DMS153 treated with DMSO at 0.1 percent for 48 hours (cell line): ENCODE measurements around the gene ESR2.

Experiments
- DNase-seq: peaks from one replicate; lab custom pipeline; 2025; ENCODE audit not compliant: unreplicated experiment; lab: John Stamatoyannopoulos, UW

The ESR2 gene

DNA sequence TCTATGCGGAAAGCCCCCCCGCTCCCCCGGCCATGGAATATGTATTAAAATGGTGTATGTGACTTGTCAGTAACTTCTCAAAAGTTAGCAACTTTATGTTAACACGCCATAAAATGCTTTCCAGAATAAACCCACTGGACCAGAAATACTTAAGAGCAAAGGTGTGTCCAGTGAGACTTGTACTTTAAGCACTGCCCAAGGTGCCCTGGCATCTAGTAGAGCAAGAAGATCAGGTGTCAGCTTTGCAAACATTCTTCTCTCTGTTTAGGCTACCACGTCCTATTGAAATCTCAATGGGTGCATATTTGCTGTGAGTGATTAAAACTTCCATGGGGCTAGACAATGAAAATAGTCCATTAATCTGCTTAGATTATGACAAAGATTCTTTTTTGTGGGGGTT, 201.2 kb downstream of the ESR2 start:
- DNase-seq = no peak

DNA sequence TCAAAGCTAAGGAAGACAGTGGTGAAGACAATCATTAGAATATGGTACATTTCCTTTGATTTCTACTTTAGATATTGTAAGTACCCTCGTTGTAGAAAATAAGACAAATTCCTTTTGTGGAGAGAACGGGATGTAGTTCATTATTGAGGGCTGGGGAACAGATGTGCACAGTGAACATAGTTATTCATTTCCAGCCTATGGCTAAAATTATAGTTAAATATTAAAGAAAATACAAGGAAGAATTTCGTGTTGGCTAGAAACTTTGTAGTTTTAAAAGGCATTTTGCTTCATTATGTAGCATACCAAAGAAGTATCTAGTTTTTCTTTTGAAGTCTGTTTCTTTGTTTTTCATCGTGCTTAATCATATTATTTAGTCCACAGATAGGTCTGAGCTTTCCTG, 201.8 kb downstream of the ESR2 start:
- DNase-seq = no peak

DNA sequence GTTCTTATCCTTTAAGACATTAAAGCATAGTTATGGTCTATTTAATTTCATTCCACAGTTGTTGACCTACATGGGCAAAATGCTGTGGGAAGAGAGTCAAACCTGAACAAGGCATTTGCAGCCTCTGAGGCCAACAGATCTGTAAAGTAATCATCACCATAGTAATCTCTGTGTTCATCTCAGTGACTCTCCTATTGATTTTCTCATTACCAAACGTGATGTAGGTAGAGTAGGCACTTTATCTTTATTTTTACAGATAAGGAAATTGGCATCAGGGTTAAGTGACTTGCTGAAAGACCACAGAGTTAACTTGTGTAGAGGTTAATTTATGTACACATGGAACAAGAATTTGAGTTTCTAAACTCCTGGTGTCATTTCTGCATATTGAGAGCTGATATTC, 203.0 kb downstream of the ESR2 start:
- DNase-seq = no peak

DNA sequence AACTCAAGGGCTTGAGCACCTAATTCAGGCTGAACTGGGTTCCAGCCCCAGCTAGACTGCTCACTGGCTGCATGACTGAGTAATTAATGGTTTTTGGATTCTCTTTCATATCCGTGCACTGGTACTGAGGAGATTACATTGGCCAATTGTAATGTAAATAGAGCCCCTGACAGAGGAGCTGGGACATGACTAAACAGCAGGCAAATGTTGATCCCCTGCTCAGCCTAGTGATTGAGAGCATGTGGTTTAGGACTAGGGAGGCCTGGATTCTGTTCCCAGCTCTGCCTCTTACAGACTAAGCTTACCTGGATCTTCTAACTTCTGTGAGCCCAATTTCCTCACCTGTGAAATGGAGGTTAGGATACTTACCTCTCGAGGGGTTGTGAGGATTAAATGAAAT, 204.3 kb downstream of the ESR2 start:
- DNase-seq = no peak

DNA sequence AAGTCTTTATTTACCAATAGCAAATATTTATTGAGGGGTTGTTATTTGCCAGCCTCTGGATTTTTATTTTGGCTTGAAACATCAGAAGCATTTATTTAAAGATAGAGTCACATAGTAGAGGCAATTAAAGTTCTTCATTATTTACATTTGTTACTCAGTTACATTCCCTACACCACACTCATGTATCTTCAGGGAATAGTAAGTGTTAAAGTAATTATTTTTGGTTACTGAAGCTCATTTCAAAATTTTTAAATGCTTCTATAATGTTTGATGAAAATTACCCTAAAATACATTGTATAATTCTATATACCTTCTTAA, 205.6 kb downstream of the ESR2 start:
- DNase-seq = no peak

DNA sequence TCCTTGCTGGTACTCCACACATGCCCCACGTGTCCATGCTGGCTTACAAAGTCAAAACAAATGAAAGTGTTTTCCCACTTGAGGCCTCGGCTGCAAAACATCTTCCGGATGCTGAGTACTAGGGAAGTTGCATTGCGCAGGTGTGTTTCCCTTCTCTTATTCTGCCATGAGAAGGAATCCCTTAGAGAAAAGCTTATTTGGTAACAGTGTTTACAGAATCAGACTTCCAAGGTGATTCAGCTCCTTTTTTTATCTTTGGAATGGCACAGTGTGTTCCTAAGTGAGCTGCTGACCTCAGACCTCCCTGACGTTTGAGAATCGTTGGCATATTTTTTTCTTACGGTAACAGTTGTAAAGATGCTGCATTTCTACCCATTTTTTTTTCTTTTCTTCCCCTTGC, 211.3 kb downstream of the ESR2 start:
- no peak for DNase-seq

DNA sequence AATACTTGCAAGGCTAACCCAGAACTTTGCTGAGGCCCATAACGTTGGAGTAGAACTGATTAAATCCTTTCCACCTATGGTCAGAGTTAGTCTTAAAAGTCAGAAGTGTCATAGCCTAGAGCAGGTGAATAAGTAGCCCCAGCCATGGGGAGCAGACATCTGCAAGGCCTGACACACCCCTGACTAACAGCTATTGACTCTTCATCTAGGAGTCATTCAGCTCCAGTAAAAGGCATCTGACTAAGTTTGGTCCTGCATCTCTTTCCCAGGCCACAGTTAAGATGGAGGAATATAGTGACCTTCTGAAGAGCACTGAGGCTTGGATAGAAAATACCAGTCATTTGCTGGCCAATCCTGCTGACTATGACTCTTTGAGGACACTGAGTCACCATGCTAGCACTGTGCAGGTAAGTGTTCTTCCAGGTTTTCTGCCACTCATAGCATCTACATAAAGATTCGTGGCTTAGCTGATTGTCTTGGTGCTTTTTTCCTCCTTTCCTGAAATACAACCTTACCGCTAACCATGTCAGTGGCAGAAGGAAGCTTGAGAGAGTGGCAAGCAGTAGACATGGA, 212.9 kb downstream of the ESR2 start:
- DNase-seq = no peak

DNA sequence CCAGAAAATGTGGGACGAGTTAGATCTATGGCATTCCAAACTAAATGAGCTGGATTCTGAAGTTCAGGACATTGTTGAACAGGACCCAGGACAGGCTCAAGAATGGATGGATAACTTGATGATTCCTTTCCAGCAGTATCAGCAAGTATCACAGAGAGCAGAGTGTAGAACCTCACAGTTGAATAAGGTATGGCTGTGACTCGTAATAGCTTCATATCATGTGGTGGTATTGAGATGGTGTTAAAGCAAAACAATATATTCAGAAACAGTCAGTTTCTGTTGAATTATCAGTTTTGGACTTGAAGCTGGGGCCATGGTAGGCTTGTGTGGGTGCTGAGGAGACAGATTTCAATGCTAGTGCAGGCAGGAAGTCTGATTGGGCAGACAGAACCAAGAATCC, 213.7 kb downstream of the ESR2 start:
- DNase-seq = no peak

DNA sequence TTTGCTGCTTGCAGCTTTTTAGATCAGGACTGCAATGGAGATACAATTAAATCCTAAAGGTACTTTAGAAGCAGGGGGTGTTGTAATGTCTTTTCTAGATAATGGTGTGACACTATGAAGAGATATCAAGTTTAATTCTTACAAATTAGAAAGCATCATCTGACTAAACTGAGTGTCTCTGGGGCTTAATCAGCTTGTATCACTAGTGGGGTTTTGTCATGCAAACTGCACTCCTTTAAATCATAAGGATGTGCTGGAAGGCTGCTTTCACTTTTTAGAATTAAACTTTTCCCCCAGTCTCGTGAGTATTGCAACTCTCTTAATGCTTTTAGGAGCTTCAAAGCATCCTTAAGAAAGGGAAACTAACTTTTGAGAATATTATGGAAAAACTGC, 218.6 kb downstream of the ESR2 start:
- DNase-seq = no peak

DNA sequence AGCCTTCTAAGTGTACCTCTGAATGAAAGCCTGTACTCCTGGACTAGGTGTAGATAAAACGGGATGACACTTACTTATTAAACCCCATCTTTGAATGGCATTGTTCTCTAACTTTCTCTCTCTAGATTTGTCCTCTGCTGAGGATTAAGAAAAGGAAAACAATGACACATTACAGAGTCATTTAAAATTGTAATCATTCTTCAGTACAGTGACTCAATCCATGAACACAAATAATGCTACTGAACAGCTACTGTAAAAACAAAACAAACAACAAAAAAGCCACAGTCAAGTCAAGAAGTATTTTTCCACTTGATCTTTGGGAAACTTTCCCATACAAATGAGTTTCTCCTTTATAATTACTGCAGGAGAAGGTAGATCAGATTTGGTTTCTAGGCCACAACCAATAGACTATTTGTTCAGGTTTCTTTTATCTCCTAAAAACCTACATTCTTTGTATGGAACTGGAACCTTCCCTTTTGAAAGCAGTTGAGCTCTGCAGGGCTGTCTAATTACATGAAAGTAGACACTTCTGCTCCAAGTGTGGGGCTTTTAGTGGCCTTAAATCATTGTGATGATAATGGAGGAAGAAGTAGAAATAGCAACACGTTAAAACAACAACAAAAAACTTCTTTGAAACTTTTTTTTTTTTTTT, 219.1 kb downstream of the ESR2 start:
- DNase-seq = no peak

DNA sequence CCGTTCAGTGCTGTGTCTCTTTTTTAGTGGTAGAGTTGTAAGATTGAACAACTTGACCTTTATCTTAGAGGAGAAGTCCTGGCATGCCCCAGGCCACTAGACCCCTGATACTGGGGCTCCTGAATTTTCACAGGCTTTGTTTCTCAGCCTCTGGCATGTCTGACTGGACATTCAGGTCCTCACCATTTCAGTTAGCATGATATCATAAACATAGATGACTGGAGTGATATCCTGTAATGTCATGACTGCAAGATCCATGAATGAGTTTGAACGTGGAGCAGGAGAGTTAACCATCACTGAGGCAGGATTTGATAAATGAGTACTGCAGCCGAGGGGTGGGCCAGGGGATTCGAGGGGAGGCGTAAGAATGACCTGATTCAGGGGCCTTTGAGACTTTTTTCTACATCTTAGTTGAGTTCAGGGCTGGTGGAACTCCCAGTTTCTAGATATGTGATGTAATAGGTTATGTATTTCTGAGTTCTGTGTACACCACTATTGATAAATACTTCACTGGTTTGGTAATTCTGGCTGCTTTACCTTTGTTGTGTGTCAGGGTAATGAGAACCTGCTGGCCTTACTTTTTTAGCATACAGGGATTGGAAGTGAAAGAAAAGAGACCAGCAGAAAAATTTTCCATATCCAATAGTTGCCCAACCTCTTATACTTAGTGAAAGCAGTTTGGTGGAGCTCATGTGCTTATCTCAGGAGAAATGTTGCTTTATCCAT, 224.4 kb downstream of the ESR2 start:
- no peak for DNase-seq

DNA sequence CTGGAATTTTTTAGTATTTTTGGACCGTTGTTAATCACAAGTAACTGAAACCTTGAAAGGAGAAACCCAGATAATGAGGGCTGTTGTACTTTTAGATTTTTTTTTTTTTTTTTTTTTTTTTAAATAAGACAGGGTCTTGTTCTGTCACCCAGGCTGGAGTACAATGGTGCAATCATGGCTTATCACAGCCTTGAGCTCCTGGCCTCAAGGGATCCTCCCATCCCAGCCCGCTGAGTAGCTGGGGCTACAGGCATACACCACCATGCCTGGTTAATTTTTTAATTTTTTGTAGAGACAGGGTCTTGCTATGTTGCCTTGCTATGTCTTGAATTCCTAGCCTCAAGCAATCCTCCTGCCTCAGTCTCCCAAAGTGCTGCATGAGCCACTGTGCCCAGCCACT, 229.7 kb downstream of the ESR2 start:
- no peak for DNase-seq

DNA sequence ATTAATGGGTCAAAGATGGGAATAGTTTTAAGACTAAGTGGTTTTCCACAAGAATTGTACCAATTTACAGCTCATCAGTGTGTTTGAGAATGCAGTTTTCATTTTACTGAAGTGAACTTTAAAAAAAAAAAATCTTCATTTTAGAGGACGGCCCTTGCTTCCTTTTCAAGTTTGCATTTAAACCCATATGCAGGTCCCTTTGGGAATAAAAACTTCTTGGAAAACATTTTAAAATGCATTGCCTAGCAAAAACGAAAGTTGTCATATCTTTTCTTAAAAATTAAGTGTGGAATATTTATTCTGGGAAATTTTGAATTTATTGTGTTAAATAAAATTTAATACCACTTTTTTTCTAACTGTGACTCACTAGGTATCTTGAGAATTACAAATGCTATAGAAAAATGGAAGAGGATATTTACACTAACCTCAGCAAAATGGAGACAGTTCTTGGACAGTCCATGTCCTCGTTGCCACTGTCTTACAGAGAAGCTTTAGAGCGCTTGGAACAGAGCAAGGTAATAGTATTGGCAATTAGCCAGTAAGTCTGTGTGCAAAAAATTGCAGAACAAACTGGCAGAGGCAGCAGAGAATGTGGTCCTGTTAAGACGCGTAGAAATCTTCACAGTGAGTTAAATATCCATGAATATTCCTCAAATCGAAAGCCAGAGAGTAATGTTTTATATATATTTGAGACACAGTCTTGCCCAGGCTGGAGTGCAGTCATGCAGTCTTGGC, 231.6 kb downstream of the ESR2 start:
- DNase-seq = no peak

DNA sequence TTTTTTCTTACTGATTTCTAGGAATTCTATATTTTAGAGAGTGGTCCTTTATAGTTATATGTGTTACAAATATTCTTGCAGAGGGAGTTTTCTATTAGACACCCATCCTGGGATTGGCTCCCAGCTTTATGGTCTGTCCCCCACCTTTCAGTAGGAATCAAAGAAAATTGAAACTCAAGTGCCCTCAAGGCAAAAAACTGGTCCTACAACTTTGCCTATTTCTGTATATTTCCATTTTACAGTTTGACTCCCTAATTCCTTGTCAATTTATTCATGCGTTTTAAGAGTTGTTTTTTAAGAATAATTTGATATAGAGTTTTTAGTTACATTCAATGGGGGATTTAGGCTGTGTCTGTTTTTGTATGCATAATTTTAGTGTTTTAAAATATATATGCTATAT, 232.5 kb downstream of the ESR2 start:
- no peak for DNase-seq

DNA sequence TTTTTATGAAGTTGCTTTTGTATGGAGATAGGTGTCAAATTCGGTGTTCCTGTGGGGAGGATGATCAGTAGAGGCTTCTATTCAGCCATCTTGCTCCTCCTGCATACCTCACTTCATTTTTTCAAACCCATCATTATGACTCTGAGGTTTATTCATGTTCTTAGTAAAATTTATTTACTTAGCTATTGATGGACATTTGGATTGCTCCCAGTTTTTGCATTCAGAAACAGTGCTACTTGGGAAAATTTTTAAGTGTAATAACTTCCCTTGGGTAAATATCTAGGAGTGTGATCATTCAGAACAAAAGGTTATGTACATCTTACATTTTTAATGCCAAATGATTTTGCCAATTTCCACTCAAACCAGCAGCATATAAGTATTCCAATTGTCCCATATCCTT, 233.1 kb downstream of the ESR2 start:
- DNase-seq = no peak

DNA sequence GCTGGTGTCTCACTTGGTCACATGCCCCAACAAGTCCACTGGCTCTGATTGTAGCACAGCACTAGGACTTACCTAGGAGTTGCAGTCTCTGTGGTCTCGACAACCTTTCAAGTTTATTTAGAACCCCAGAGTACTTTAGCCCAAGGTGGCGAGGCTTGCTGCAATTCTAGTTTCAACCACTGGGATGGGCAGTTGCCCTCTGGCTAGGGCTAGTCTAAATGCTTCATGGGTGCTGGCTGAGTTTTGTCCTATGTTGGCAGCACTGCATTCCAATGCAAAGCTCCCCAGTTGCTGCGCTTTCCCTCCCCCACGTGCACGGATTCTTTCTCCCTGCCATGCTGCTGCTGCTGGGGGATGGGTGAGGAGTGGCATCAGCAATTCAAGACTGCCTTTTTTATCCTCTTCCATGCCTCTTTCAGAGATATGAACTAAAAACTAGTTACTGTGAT, 233.5 kb downstream of the ESR2 start:
- no peak for DNase-seq

DNA sequence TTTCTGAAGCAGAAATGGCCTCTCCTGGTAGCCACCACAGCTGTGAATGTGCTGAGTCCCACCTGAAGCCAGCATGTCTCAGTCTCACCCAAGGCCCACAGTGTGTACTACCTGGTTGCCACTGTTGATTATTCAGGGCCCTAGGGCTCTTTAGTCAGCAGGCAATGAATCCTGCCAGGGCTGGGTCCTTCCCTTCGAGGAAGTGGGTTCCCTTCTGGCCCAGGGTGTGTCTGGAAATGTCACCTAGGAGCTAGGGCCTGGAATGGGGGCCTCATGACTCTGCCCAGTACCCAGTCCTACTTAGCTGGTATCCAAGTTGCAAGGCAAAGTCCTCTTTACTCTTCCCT, 234.0 kb downstream of the ESR2 start:
- no peak for DNase-seq

DNA sequence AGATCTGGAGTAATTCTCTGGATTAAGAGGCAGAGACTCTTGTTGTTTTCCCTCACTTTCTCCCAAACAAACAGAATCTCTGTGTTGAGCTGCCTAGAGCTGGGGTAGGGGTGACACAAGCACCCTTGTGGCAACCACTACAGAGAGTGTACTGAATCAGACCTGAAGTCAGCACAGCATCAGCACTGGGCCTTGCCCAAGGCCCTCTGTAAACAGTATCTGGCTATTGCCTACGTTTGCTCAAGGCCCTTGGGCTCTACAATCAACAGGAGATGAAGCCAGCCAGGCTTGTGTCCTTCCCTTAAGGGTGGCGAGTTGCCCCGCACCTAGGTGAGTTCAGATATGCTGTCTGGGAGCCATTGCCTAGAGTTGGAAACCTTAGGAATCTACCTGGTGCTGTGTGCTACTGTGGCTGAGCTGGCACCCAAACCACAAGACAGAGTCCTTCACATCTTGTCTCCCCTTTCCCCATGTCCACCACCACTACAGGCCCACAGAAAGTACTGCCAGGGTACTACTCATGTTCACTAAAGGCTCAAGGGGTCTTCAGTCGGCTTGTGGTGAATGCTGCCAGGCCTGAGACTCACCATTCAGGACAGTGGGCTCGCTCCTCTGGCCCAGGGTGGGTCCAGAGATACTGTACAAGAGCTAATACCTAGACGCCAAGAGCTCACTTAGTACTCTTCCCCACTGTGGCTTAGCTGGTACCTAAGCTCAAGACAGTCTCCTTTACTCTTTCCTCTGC, 234.5 kb downstream of the ESR2 start:
- DNase-seq = no peak

DNA sequence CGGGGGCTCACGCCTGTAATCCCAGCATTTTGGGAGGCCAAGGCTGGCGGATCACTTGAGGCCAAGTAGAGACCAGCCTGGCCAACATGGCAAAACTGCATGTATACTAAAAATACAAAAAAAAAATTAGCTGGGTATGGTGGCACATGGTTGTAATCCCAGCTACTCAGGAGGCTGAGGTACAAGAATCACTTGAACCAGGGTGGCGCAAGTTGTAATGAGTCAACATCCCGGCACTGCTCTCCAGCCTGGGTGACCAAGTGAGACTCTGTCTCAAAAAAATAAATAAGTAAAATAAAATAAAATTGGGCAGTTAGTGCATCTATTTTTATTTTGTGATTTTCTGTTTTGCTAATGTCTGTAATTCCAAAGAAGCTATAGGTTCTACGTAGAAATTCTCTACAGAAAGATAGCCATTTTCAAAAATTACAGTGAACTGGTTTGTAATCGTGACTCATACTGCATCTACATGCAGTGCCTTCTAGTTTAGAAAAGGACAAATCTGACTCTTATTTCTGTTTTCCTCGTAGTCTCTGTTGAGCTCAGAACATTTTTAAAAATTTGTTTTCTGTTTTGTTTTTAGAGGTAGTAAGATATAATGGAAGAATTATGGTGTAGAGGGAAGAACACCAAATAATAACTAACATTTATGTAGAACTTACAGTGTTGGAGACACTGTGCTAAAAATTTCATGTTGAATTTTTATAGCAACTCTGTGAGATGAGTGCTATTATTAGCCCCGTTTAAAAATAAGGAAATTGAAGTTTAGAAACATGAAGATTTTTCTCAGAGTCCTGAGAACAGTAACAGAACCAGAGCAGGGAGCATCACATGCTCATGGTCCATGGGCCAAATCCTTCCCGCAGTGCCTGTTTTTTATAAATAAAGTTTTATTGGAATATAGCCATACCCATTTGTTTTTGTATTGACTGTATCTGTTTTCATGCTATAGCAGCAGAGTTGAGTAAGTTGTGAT, 240.2 kb downstream of the ESR2 start:
- DNase-seq = no peak

DNA sequence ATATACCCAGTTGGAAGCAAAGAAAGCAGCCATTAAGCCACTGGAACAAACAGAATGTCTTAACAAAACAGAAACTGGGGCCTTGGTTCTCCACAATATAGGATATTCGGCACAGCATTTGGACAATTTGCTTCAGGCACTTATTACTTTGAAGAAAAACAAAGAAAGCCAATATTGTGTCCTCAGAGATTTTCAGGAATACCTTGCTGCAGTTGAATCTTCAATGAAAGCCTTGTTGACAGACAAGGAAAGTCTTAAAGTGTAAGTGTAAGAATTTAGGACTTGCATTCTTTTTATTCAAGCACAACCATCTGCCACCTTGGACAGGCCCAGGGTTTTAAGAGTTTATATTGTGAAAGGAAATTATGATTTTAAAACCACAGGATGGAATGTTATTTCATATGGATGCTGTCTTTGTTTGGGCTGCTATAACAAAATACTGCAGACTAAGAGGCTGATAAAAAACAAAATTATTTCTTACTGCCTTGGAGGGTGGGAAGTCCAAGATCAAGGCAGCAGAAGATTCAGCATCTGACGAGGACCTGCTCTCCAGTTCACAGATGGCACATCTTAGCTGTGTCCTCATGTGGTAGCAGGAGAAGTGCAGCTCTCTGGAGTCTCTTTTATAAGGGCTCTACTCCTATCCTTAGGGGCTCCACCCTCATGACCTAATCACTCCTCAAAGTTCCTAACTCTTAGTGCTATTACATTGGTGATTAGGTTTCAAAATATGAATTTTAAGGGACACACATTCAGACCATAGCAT, 244.4 kb downstream of the ESR2 start:
- DNase-seq = no peak
